ENCODE data around the gene LHPP. TPM values are rescaled to one million over a fixed set of nuclear protein-coding genes. Genes with fewer than 3 reads are reported as not detected.

The LHPP gene
- total and polyA plus RNA-seq, 10 of the 15 experiments (the other 5 are each of a cell fraction or from before 2014, with no cell fraction given), result 0.79 to 9.8 (median 6.7) TPM

DNA sequence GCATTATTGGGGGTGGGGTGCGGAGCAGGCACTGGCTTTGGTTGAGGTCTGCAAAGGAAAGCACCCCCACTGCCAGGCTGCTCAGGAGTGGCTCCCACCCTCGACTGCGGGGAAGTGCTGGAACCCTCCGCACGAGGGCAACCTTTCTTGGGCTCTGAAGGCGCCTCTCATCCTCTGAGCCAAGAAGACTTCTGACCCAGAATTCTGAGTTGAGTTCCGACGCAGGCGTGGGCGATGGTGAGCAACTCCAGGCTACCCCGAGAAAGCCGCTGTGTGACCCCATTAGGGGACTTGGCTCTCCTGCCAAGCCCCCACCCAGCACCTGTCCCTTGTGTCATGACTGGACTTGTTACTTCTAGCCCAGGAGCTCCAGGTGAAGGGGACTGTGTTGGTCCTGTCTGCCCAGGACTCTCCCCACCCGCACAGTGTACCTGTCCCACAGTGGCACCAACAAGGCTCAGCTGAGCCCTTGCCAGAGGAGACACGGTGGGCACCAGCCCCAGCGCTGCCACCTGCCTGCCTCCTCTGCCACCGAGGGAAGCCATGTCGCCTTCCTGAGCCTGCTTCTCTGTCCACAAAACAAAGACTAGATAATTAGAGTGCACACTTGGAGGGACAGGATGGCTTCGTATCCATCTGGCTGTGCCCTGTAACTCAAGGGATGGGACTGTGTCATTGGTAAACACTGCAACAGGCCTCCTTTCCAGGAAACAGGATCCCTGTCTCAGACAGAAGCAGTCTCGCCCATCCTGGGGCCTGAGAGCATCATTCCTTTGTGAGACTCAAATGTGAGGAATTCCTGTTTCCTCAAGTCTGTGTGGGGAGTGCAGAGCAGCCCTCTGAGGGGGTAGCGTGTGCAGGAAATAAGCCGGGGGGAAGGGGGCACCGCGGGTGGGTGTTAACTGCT, 128.8 kb downstream of the LHPP start:
- WGBS (ENCODE audit: insufficient coverage, insufficient replicate concordance, low lambda C conversion rate, missing lambda C conversion rate), result 81% methylated on average over 23 of the region's 23 CpGs
- BruUV-seq (replicated peaks), result no TSS peak
- DNase-seq (ENCODE audit: low read depth, low spot score) (no peak), ATAC-seq (no peak), FAIRE-seq (no peak)
- H3K4me2 ChIP-seq (ENCODE audit: control insufficient read depth, insufficient read depth), result no peak overlapping the region
- H3K4me1 ChIP-seq (ENCODE audit: control insufficient read depth, insufficient read depth, low read length), result peaks cover 10% of the 10 kb centered on the region
- ChIA-PET RAD21 (ENCODE audit: unreplicated experiment) (no interaction called here), POLR2A (no interaction called here), SMC1A (ENCODE audit: uncharacterized antibody, unreplicated experiment) (no interaction called here), CTCF (no interaction called here)
- H3K4me3 ChIP-seq, result no peak overlapping the region
- no peaks in the 10 kb centered on the region for H4K20me1 ChIP-seq (ENCODE audit: control insufficient read depth, insufficient read depth)
- in situ Hi-C loops (cut with MboI) (no loop called here), intact Hi-C loops (cut with micrococcal nuclease; ENCODE audit: unreplicated experiment) (no loop called here)
- no peaks in the 10 kb centered on the region; a peak in 1 of 4 replicates for H3K27me3 ChIP-seq (replicated peaks in 1 of 2; ENCODE audit: control insufficient read depth in 2 of 2, insufficient read depth in 2 of 2, low read length in 1 of 2)
- no peaks in the 10 kb centered on the region for H3K79me2 ChIP-seq (ENCODE audit: control insufficient read depth, insufficient read depth, low read length)
- no peaks in the 10 kb centered on the region for H3K36me3 ChIP-seq (ENCODE audit: control insufficient read depth in 2 of 2, insufficient read depth in 2 of 2, low read length in 1 of 2)
- TF ChIP-seq POLR2A (IDR thresholded peaks at IDR 0.05; ENCODE audit: low read depth, low read length) (no peak), NBN (IDR thresholded peaks at IDR 0.05) (no peak), SP1 (IDR thresholded peaks at IDR 0.05; ENCODE audit: low read depth, low read length) (no peak), RFX5 (IDR thresholded peaks at IDR 0.05; ENCODE audit: low read depth, low read length) (no peak), TAF1 (IDR thresholded peaks at IDR 0.05; ENCODE audit: borderline replicate concordance, low read depth, low read length) (no peak), TCF12 (IDR thresholded peaks at IDR 0.05; ENCODE audit: low read depth, low read length) (no peak), CEBPB (IDR thresholded peaks at IDR 0.05; ENCODE audit: borderline replicate concordance in 1 of 2, low read depth in 2 of 2, low read length in 2 of 2) (no peak), RB1 (IDR thresholded peaks at IDR 0.05; ENCODE audit: borderline replicate concordance) (no peak), ZNF207 (IDR thresholded peaks at IDR 0.05; ENCODE audit: borderline replicate concordance) (no peak), ETV6 (conservative IDR thresholded peaks at IDR 0.05 in 1 of 2, IDR thresholded peaks at IDR 0.05 in 1 of 2; ENCODE audit: borderline replicate concordance in 1 of 2, low read depth in 1 of 2) (no peak), CHD2 (IDR thresholded peaks at IDR 0.05; ENCODE audit: borderline replicate concordance, low read depth, low read length) (no peak), SMC3 (IDR thresholded peaks at IDR 0.05; ENCODE audit: borderline replicate concordance, low read length) (no peak), YY1 (IDR thresholded peaks at IDR 0.05; ENCODE audit: low read depth, low read length) (no peak), ASH2L (IDR thresholded peaks at IDR 0.05; ENCODE audit: borderline replicate concordance, low read depth) (no peak), PML (IDR thresholded peaks at IDR 0.05; ENCODE audit: low read length) (no peak), HDGF (IDR thresholded peaks at IDR 0.05) (no peak)
- TF ChIP-seq, protein P1, sequence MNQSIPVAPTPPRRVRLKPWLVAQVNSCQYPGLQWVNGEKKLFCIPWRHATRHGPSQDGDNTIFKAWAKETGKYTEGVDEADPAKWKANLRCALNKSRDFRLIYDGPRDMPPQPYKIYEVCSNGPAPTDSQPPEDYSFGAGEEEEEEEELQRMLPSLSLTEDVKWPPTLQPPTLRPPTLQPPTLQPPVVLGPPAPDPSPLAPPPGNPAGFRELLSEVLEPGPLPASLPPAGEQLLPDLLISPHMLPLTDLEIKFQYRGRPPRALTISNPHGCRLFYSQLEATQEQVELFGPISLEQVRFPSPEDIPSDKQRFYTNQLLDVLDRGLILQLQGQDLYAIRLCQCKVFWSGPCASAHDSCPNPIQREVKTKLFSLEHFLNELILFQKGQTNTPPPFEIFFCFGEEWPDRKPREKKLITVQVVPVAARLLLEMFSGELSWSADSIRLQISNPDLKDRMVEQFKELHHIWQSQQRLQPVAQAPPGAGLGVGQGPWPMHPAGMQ (IDR thresholded peaks at IDR 0.05; ENCODE audit: borderline replicate concordance), result no peak
- TF ChIP-seq, protein P2, sequence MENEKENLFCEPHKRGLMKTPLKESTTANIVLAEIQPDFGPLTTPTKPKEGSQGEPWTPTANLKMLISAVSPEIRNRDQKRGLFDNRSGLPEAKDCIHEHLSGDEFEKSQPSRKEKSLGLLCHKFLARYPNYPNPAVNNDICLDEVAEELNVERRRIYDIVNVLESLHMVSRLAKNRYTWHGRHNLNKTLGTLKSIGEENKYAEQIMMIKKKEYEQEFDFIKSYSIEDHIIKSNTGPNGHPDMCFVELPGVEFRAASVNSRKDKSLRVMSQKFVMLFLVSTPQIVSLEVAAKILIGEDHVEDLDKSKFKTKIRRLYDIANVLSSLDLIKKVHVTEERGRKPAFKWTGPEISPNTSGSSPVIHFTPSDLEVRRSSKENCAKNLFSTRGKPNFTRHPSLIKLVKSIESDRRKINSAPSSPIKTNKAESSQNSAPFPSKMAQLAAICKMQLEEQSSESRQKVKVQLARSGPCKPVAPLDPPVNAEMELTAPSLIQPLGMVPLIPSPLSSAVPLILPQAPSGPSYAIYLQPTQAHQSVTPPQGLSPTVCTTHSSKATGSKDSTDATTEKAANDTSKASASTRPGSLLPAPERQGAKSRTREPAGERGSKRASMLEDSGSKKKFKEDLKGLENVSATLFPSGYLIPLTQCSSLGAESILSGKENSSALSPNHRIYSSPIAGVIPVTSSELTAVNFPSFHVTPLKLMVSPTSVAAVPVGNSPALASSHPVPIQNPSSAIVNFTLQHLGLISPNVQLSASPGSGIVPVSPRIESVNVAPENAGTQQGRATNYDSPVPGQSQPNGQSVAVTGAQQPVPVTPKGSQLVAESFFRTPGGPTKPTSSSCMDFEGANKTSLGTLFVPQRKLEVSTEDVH (IDR thresholded peaks at IDR 0.05; ENCODE audit: low read depth, partially characterized antibody), result no peak
- H3K9me3 ChIP-seq (replicated peaks; ENCODE audit: control insufficient read depth, insufficient read depth, low read length), result no peaks in the 10 kb centered on the region; the same call in 1 of the 3 replicates
- no peak overlapping the region for H2AFZ ChIP-seq (ENCODE audit: control insufficient read depth, low read depth, low read length)
- H3K9ac ChIP-seq (ENCODE audit: control insufficient read depth, insufficient read depth, low read length), result no peak overlapping the region
- no peak overlapping the region for H3K27ac ChIP-seq (ENCODE audit: control insufficient read depth, insufficient read depth)
